ENCODE measurements around the gene PRDX2. TPM values are rescaled to one million over a fixed set of nuclear protein-coding genes. Genes with fewer than 3 reads are reported as not detected.

Gene PRDX2
- total RNA-seq, 1 donor from 2014 or later = 235 TPM

- TF ChIP-seq CTCF (IDR thresholded peaks at IDR 0.05) = peak; percentile 65
- Mint-ChIP-seq H3K4me3 (ENCODE audit: unreplicated experiment) (peak within 1 kb of the TSS; percentile 50), H3K27ac (ENCODE audit: unreplicated experiment) (no peak within 1 kb of the TSS), H3K9me3 (ENCODE audit: unreplicated experiment) (no peaks in the 10 kb centered on the region), H3K4me1 (ENCODE audit: unreplicated experiment) (peaks cover 24% of the 10 kb centered on the region), H3K27me3 (ENCODE audit: unreplicated experiment) (peaks cover 72% of the 10 kb centered on the region), H3K36me3 (ENCODE audit: unreplicated experiment) (no peaks in the 10 kb centered on the region)
- DNase-seq (ENCODE audit: extremely low spot score, unreplicated experiment) = no peak
These were observed 36.7 kb upstream of the PRDX2 start, which contains the start of gene MAST1 for GRCh38 chr19:12838182-12838885. MAST1 (plus strand) TSS chr19:12838515; CDS start chr19:12838573, 58 bp downstream.

- no peaks in the 10 kb centered on the region for H3K9me3 Mint-ChIP-seq (ENCODE audit: unreplicated experiment)
- peaks cover 73% of the 10 kb centered on the region for H3K27me3 Mint-ChIP-seq (ENCODE audit: unreplicated experiment)
- TF ChIP-seq CTCF (IDR thresholded peaks at IDR 0.05) = no peak
- H3K4me3 Mint-ChIP-seq (ENCODE audit: unreplicated experiment) = no peak overlapping the region
- no peak overlapping the region for H3K27ac Mint-ChIP-seq (ENCODE audit: unreplicated experiment)
- no peaks in the 10 kb centered on the region for H3K36me3 Mint-ChIP-seq (ENCODE audit: unreplicated experiment)
- DNase-seq (ENCODE audit: extremely low spot score, unreplicated experiment) = no peak
- H3K4me1 Mint-ChIP-seq (ENCODE audit: unreplicated experiment) = peaks cover 29% of the 10 kb centered on the region
These were observed 35.6 kb upstream of the PRDX2 start for GRCh38 chr19:12837225-12837624.

- no peak overlapping the region for H3K4me3 Mint-ChIP-seq (ENCODE audit: unreplicated experiment)
- no peaks in the 10 kb centered on the region for H3K9me3 Mint-ChIP-seq (ENCODE audit: unreplicated experiment)
- no peaks in the 10 kb centered on the region for H3K36me3 Mint-ChIP-seq (ENCODE audit: unreplicated experiment)
- H3K4me1 Mint-ChIP-seq (ENCODE audit: unreplicated experiment) = peaks cover 28% of the 10 kb centered on the region
- no peak overlapping the region for H3K27ac Mint-ChIP-seq (ENCODE audit: unreplicated experiment)
- no peak for DNase-seq (ENCODE audit: extremely low spot score, unreplicated experiment)
- H3K27me3 Mint-ChIP-seq (ENCODE audit: unreplicated experiment) = peaks cover 74% of the 10 kb centered on the region
- no peak for TF ChIP-seq CTCF (IDR thresholded peaks at IDR 0.05)
These were observed 34.9 kb upstream of the PRDX2 start for GRCh38 chr19:12836529-12836863.

- H3K4me3 Mint-ChIP-seq (ENCODE audit: unreplicated experiment) = no peak overlapping the region
- H3K4me1 Mint-ChIP-seq (ENCODE audit: unreplicated experiment) = peaks cover 16% of the 10 kb centered on the region
- no peak overlapping the region for H3K27ac Mint-ChIP-seq (ENCODE audit: unreplicated experiment)
- H3K27me3 Mint-ChIP-seq (ENCODE audit: unreplicated experiment) = peaks cover 71% of the 10 kb centered on the region
- H3K9me3 Mint-ChIP-seq (ENCODE audit: unreplicated experiment) = no peaks in the 10 kb centered on the region
- H3K36me3 Mint-ChIP-seq (ENCODE audit: unreplicated experiment) = no peaks in the 10 kb centered on the region
- TF ChIP-seq CTCF (IDR thresholded peaks at IDR 0.05) = no peak
- no peak for DNase-seq (ENCODE audit: extremely low spot score, unreplicated experiment)
These were observed 33.6 kb upstream of the PRDX2 start for GRCh38 chr19:12834976-12835757.

- no peak for DNase-seq (ENCODE audit: extremely low spot score, unreplicated experiment)
- Mint-ChIP-seq H3K4me1 (ENCODE audit: unreplicated experiment) (peaks cover 15% of the 10 kb centered on the region), H3K4me3 (ENCODE audit: unreplicated experiment) (peak within 1 kb of the TSS; percentile 58), H3K36me3 (ENCODE audit: unreplicated experiment) (no peaks in the 10 kb centered on the region), H3K27me3 (ENCODE audit: unreplicated experiment) (peaks cover 72% of the 10 kb centered on the region), H3K27ac (ENCODE audit: unreplicated experiment) (no peak within 1 kb of the TSS), H3K9me3 (ENCODE audit: unreplicated experiment) (no peaks in the 10 kb centered on the region)
- TF ChIP-seq CTCF (IDR thresholded peaks at IDR 0.05) = no peak
These were observed 33.0 kb upstream of the PRDX2 start, which contains the start of gene RTBDN for GRCh38 chr19:12834566-12834943. RTBDN (minus strand) TSS chr19:12834579; CDS start chr19:12829979, 4,600 bp downstream.
